ENCODE measurements around the gene HEPHL1. TPM values are rescaled to one million over a fixed set of nuclear protein-coding genes. Genes with fewer than 3 reads are reported as not detected.
"Not testable (repeated sequence)": the region's sequence is repeated elsewhere in the genome, so short reads cannot be mapped to it uniquely, and the experiment has no call there.

Gene HEPHL1, protein sequence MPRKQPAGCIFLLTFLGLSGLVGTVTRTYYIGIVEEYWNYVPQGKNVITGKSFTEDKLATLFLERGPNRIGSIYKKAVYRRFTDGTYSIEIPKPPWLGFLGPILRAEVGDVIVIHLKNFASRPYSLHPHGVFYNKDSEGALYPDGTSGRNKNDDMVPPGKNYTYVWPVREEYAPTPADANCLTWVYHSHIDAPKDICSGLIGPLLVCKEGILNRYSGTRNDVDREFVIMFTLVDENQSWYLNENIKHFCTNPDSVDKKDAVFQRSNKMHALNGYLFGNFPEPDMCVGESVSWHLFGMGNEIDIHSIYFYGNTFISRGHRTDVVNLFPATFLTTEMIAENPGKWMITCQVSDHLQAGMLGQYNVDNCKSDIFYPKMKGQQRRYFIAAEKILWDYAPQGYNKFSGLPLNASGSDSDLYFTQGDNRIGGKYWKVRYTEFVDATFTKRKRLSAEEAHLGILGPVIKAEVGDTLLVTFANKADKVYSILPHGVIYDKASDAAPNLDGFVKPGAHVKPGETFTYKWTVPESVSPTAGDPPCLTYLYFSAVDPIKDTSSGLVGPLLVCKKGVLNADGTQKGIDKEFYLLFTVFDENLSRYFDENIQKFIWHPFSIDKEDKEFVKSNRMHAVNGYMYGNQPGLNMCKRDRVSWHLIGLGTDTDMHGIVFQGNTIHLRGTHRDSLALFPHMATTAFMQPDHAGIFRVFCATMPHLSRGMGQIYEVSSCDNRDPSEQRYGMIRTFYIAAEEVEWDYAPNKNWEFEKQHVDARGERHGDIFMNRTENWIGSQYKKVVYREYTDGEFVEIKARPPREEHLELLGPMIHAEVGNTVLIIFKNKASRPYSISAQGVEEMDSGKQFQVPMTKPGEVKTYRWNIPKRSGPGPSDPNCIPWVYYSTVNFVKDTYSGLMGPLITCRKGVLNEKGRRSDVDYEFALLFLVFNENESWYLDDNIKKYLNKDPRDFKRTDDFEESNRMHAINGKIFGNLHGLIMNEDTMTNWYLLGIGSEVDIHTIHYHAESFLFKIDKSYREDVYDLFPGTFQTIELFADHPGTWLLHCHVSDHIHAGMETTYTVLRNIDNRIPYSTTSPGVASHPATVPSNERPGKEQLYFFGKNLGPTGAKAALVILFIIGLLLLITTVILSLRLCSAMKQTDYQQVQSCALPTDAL
- polyA plus RNA-seq (ENCODE audit: insufficient read length in 3 of 3): under 1 TPM in 1 of 3 donors, not detected in 2; 0.09 TPM
- long read RNA-seq, donor 1: 0 reads
- long read RNA-seq, donor 2: 0 reads
- long read RNA-seq, donor 3: 0 reads
- long read RNA-seq, donor 4: 0 reads
- long read RNA-seq, donor 5: 0 reads
- long read RNA-seq, donor 6: 0 reads
- long read RNA-seq, donor 7: 0 reads
- long read RNA-seq, donor 8: 0 reads
- long read RNA-seq, donor 9: 0 reads
- long read RNA-seq, donor 10: 0 reads
- long read RNA-seq, donor 11: 0 reads
- long read RNA-seq, donor 12: 0 reads
- long read RNA-seq, donor 13: 0 reads
- long read RNA-seq, donor 14: 0 reads
- long read RNA-seq, donor 15: 0 reads
- long read RNA-seq, donor 16: 0 reads

DNA sequence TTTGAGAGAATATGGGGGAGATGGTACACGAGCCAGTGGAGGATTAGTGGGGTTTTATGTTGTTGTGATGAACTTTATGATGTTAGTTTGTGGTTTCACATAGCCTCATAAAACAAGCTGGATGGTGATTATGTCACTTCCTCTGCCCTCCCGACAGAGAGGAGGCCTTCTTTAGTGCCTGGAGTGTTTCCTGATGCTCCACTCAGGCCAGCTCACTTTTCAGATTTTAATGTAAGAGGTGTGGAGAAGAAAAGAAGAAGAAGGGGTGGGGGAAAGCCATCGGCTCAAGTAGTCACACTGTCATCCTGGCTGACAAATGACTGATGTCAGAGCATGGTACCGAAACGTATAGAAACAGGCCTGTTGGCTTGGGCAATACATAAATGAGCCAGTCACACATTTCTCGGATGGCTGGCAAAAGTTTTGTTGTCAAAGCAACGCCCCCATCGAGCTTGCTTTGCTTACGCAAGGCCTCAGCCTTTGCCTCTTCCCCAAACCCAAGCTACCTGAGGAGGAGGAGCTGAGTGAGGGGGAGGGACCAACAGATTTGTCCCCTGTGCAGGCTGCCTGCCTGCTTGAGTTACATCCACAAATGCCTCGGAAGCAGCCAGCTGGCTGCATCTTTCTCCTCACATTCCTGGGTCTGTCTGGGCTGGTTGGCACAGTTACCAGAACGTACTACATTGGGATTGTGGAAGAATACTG is at the start of gene HEPHL1:
Gene HEPHL1 (plus strand): TSS at position 578 of the 705 bp plus-strand sequence. CDS start 15 bp downstream, at position 593.
- DNase-seq: no peak

DNA sequence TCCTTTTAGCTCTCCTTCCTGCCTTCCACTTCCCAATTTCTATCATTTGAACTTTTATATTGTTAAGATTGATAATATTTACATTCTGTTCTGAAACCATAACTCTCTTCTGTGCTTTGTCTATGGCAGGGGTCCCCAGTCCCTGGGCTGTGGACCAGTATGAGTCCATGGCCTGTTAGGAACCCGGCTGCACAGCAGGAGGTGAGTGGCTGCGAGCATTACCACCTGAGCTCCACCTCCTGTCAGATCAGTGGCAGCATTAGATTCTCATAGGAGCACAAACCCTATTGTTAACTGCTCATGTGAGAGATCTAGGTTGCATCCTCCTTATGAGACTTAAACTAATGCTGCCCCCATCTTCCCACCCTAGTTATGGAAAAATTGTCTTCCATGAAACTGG is 48.4 kb upstream of the HEPHL1 start:
- no peak for DNase-seq

DNA sequence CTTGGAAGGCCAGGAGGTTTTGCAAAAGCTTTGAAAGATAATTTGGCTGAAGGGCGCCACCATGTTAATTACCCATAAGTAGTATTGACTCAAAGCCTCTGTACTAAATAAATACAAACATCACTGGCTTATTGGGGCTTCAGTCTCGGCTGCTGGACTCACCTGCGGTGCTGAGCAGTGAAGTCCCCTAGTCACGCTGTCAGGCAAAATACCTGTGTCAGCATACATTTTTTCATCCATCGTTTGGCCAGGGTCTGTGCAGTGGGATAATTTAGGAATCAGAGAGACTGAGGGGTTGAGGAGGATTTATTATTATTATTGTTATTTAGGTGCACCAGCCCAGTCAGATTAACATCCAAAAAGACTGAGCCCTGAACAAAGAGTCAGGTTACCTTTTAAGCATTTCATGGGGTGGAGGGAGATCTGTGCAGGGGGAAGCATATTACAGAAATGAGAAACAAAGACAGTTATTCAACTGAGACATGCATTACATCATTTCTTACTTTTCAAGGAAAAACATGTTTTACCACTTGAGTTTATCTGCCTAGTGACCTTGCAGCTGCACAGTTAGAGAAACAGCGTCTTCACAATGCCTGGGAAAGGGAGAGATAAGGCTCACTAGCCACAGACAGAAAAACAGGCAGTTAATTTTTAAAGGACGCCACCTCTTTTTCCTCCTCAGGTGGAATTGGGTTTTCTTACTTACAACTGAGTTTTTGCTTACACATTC is 47.7 kb upstream of the HEPHL1 start:
- DNase-seq: not testable (repeated sequence)

DNA sequence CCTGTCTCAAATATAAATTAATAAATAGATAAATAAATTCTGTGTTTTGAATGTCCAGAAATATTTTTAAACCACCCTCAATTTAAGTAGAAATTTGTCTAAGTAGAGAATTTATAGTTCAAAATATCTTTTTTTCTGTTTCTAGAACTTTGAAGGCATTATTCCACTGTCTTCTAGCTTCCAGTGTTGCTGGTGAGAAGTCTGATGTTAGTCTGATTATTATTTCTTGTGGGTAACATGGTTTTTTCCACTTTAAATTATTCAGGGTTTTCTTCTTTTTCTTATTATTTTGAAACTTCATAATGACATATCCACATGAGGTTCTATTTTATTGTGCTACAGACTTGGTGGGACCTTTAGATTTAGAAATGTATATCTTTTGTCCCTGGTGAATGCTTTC is 46.4 kb upstream of the HEPHL1 start:
- DNase-seq: no peak

DNA sequence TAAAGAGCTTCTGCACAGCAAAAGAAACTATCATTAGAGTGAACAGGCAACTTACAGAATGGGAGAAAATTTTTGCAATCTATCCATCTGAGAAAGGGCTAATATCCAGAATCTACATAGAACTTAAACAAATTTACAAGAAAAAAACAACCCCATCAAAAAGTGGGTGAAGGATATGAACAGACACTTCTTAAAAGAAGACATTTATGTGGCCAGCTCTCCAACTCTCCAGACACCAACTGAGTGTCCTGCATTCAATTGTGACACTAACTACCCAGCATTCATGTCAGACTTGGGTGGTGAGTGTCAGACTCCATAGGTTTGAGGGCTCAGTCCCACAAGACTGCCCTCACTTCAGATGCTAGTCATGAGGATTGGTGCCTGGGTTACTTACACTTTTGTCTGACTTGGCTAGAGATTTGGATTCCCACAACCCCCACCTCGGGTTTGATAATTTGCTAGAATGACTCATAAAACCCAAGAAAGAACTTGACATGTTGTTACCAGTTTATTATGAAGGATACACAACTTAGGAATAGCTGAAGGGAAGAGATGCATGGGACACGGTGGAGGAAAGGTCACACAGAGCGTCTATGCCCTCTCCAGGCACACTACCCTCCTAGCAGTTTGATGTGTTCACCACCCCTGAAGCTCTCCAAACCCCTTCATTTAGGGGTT is 44.4 kb upstream of the HEPHL1 start:
- DNase-seq: not testable (repeated sequence)

DNA sequence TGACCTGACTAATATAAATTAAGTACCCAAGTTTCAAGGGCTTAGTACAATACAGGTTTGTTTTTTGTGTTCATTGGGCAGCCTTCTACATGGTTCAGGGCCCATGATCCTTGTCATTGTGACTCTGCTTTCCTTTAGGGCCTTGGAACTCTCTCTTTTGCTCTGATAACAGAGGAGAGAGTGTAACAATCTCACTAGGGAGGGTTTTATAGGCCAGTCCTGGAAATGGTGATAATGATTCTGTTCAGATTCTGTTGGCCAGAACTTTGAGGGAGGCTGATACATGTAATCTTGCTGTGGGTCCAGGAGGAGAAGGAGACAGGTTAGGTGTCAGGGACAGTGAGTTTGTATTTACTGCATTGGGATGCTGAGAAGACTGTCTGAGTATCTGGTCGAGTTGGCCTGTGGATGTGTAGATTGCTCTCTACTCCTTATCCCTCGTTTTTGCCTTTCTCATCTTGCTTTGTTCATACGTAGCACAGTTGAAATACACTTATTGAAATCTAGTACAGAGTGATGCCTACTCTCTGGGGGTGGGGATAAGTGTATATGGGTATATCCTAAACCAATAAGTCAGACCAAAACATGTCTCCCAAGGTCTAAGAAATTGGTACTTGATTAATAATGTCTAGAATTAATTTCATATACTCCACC is 37.5 kb upstream of the HEPHL1 start:
- DNase-seq: no peak

DNA sequence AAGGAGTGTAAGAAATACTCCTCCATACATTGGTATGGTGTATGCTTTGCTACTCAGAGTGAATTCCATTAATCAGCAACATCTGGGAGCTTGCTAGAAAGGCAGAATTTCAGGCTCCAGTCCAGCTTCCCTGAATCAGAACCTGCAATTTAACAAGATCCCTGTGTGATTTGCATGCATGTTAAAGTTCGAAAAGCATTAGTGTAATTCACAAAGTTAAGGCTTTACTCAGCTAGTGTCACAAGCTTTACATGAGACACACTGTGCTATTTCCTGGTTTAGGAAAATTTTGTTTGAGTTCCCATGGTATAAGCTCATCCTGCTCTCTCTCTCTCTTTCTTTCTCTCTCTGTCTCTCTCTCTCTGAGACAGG is 37.0 kb upstream of the HEPHL1 start:
- DNase-seq: peak; percentile 29

DNA sequence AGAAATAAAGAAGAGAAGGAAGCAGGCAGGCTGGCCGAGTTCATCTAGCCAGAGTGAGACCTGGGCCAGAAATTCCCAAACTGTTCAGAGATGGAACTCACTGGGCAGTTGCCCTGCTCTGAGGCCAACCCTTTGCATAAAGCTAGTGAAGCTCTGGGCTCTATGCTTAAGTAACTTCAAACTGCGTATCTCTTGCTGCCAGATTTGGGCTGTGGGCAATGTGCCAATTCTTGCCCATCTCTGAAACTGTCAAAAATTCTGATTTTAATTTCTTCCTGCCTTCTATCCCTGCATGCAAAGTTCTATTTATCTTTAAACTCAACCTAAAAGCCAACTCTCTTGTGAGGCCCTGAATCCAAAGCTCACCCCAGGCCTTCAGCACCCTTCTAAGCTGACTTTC is 36.2 kb upstream of the HEPHL1 start:
- DNase-seq: no peak

DNA sequence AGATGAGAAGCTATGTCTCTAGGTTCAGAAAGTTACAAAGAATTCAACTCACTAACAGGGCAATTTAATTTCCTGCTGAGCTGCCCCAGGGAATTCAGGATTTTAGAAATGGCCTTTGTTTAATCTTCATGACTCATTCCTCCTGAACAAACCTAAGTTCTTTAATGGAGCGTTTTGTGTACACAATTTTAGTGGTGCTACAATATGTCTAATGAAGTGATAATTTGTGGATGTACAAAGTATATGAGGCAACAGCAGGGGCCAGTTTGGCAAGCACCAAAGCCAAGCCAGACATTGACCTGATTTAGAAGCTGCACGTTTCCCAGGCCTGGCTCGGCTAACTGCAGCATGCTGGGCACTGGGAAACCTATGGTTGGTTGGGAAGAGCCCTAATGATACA is 34.4 kb upstream of the HEPHL1 start:
- DNase-seq: no peak

DNA sequence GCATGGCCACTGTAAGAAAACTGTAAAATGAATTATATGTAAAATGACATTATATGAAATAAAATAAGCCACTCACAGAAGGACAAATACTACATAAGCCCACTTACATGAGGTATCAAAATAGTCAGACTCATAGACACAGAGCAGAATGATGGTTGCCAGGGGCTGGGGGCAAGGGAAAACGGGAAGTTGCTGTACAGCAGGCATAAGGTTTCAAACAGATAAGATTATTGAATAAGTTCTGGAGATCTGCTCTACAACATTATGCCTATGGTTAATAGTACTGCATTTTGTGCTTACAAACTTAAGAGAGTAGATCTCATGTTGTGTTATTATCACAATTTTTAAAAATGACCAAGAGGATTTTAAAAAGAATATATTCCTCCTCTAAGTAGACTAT is 32.7 kb upstream of the HEPHL1 start:
- DNase-seq: no peak

DNA sequence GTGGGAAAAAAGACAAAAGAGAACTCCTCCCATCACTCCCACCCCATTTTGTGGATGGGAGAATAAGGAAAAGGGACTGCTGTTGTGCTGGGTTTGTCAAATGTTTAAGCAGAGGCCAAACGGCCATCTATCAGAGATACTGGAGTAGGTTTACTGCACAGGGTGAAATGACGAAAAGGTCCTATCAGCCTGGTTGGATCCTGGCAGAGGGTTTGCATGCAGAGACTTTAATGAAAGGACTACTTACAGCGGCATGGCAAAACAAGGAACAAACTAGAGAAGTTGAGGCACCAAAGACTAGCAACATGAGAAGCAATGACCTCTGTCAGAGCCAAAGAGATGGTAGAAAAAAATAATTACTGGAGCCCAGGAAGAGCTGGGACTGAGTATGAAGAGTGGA is 32.2 kb upstream of the HEPHL1 start:
- DNase-seq: no peak

DNA sequence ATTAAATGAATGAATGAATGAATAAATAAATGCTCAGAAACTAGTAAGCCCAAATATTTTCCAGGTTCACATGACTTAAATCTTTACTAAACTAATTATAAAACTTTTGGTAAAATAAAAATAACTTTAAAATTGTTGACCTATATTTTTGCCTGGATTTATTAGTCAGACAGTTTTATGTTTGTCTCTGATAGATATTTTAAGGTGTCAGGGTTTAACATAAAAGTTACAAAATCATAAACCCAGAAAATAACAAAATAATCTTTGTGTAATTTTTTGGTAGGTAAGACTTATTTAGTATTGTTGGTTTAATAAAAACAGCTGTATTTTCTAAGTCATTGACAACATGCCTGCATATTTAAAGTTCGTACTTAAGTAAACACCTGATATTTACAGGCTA is 27.4 kb upstream of the HEPHL1 start:
- no peak for DNase-seq

DNA sequence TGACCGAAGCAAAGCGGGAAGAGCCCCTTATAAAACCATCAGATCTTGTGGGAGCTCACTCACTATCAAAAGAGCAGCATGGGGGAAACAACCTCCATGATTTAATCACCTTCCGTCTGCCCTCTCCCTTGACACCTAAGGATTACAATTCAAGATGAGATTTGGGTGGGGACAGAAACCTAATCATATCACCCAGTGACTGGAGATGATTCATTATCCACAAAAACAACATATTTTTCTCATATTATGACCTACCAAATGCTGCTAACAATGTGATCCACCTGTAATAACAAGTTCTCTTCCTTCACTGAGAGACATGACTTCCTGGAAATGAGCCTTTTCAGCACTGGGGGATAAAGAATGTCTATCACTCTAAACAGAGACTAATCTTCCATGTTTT is 23.4 kb upstream of the HEPHL1 start:
- no peak for DNase-seq

DNA sequence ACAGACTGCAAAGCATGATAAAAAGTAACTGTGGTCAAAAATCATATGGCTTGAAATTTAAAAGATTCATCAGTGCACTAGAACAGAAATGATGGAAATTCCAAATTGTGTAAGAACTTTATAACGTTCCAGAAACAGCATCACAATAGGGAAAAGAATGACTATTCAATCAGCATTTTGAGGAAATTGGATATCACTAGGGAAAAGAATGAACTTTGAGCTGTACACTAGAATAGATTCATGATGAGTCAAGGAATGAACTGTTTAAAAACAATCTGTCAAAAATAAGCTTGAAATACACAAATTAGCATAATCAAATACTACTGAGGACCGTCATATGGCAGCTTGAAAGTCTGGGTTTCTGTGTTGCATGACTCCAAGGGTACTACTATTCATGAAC is 20.5 kb upstream of the HEPHL1 start:
- no peak for DNase-seq

DNA sequence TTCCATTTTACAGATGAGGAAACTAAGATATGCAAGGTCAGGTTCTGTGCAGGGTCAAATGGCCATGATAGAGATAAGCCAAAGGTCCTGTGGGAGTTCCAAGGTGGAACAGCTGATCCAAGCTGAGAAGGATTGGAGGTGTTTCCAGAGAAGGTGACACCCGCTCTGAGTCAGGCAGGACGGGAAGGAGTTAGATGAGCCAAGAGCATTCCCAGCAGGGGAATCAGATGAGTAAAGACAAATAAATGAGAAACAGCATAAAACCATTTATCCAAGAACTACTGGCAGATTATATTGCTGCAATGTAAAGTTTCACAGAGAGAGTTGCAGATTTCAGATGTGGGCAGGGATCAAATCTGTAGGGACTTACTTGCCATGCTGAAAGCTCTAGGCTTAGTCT is 18.9 kb upstream of the HEPHL1 start:
- DNase-seq: no peak

DNA sequence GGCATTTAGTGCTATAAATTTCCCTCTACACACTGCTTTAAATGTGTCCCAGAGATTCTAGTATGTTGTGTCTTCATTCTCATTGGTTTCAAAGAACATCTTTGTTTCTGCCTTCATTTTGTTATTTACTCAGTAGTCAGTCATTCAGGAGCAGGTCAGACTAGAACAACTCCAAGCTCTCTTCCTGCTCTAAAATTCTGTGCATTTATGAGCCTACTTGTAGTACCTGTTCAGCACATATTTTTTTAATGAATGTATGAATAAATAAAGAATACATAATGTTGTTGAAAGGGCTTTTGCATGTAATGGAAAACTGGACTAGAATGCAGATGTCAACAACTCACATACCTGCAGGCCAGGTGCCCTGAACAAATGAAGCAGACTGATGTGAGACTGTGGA is 13.7 kb upstream of the HEPHL1 start:
- no peak for DNase-seq

DNA sequence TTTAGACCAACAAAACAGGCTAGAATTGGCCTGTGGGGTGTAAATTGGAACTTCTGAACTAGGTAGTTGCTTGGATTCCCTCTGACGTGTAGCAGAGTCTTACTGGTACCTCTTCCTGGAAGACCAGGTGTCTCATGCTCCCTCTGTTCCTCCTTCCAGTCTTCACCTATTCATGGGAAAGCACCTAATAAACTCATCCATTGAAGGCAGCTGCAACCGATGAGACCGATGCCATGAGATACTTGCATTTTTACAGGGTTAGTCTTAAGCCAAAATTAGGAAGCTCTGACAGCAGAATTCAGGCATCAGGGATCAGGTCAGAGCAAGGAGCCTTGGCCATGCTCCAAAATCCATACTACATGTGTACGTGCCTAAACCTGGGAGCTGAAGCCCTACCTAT is 13.2 kb upstream of the HEPHL1 start:
- DNase-seq: no peak

DNA sequence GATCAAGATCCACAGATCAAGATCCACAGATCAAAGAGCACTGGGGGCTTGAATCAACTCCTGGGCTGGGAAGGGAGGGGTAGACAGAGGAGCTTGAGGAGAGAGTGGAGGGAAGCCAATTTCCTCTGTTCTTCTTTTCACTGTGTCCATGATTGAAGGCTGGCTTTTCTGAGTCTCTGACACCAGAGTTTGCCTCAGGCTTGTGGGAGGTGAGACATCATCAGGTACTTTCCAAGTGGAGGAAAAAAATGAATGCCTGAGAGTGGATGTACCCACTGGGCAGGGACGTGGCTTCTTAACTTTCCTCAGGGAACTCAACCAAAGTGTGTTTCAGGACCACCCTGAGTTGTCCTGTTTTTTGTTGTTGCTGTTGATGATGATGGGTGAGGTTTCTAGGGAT is 11.0 kb upstream of the HEPHL1 start:
- no peak for DNase-seq

DNA sequence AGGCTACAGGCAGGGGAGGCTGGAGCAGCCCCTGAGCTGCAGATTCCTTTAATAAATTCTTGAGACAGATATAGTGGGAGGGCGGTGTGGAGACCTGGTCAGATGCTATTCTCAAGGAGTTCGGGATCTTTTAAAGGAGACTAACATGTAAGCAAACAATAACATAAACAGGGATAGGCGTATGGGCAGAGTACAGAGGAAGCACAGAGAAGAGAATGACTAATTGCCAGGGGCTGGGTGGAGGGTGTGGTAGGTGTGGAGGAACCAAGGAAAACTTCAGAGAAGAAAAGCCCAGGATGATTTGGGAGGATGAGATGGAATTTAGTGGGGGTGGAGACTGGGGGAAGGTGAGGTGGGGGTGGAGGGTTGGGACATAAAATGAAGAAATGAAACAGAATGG is 9.7 kb upstream of the HEPHL1 start:
- no peak for DNase-seq
